Activated effector memory CD4-positive, alpha-beta T cell treated with anti-CD3 and anti-CD28 coated beads, Interleukin-2, amount 50 U/mL, for 16 hours (primary cell): ENCODE results near the gene FRMD4B.
"Not testable (repeated sequence)": the region's sequence is repeated elsewhere in the genome, so short reads cannot be mapped to it uniquely, and the experiment has no call there.

Source experiments
- DNase-seq: peaks from one replicate; pipeline ENCODE4 v3.0.0-alpha.2; 2020

FRMD4B gene

DNA sequence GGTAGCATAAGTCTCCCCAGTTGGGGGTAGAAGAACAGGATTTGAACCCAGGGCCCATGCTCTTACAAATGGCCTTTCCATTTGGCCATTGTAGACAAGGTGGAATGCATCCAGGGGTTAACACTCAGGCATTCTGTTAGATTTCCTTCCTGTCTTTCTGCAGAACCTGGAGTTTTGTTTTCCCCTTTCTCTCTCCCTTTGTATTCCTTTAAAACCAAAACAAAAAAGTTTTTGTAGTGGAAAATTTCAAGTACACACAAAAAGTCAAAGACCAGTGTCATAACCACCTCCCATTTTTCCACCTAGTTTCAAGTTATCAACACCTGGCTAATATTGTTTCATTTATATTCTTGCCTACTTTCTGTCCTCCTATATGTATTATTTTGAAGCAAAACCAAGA, 26.0 kb downstream of the FRMD4B start:
- DNase-seq, result no peak

DNA sequence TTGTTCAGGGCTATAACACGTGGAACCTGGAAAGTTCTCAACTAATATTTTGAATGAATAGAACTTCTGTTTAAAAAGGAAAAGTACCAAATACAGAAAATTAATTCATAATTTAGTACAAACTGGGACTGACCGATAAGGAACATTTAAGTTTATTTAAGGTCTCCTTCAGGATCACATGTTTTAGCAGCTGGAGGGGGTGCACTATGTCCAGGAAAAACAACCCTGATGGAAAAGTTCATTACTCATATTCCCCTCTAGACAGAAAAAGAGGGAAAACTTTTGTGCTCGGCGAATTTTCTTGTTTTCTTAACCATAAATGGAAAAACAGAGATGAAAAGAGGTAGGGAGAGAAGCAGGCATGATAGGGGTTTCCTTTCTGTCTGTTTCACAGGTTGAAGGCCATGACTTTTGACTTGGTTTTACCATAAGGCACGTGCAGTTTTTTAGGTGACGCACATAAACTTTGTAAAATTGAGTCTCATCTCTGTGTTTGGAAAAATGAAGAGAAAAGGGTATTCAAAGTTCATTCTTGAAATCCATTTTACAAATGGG, 26.5 kb downstream of the FRMD4B start:
- DNase-seq, result no peak

GRCh38 chr3:69357196-69357595, 28.7 kb downstream of the FRMD4B start:
- no peak for DNase-seq

GRCh38 chr3:69354948-69355347, 30.9 kb downstream of the FRMD4B start:
- no peak for DNase-seq

DNA sequence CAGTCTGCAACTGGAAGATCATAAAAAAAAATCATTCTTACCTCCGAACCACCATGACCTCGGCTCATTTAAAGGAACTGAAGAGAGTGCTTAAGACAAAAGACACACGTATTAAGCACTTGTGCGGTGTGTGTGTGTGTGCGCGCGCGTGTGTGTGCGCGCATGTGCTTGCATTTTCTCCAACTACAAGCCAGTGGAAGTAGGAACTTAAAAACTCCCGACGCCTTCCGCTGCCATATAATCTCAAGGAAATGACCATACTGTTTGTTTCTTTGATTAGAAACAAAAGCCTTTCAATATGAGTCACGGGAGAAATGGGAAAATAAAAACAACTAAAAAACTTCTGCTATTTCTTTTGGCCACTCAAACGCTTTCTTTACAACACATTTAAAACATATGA, 32.4 kb downstream of the FRMD4B start:
- no peak for DNase-seq

GRCh38 chr3:69353088-69353478, 32.8 kb downstream of the FRMD4B start:
- no peak for DNase-seq

- no peak for DNase-seq
These were observed 33.4 kb downstream of the FRMD4B start for GRCh38 chr3:69352305-69353087.

DNA sequence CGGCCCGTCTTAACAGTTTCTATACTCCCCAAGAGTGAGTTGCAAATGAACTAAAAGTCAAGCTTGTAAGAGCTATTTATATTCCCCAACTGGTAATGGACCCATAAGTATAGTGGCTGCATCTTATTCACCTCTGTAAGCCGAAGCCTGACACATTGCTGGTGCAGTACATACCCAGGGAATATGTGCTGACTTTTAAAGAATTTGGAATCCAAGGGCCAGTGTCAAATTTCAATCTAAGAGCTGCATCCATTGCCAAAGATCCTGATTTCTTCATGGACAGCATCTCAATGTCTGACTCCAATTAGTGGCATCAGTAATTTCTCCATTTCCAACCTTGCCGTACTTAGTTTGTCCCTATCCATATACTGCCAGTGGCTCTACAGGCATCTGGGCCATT, 42.0 kb downstream of the FRMD4B start:
- no peak for DNase-seq

- no peak for DNase-seq
These were observed 43.8 kb downstream of the FRMD4B start for GRCh38 chr3:69342074-69342473.

GRCh38 chr3:69339760-69340159, 46.1 kb downstream of the FRMD4B start:
- DNase-seq, result no peak

DNA sequence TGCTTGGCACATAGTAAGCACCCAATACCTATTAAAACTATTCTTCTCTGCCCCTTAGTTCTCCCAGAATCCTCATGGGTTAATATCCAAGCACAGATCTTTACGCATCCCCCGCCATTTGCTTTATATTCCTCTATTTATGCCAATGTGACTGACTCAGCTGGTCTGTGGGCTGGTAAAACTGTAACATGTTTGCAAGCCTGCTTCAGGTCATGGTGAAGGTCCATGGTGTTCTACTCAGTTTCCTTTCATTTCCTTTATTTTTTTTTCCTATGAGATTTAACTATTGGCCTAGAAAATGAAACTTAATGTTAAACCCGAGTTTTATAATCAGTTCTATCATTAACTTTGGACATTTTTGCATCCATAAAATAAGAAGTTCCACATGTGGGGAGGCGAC, 47.0 kb downstream of the FRMD4B start:
- DNase-seq, result no peak

GRCh38 chr3:69332934-69333333, 53.0 kb downstream of the FRMD4B start:
- no peak for DNase-seq

GRCh38 chr3:69330891-69331400, 54.9 kb downstream of the FRMD4B start:
- DNase-seq, result no peak

- DNase-seq, result no peak
These were observed 56.0 kb downstream of the FRMD4B start for GRCh38 chr3:69329892-69330291.

DNA sequence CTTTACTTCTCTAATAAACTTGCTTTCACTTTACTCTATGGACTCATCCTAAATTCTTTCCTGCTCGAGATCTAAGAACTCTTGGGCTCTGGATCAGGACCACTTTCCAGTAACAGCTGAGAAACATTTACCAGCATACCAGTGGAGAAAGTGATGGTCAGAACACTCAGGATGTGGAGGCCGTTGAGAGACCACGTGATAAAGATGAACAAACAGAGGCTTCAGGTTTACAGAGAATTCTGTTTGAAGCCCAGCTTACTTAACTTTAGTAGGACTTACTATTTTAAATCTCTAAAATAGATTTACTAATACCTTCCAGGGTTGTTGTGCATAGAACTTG, 57.0 kb downstream of the FRMD4B start:
- DNase-seq, result no peak

DNA sequence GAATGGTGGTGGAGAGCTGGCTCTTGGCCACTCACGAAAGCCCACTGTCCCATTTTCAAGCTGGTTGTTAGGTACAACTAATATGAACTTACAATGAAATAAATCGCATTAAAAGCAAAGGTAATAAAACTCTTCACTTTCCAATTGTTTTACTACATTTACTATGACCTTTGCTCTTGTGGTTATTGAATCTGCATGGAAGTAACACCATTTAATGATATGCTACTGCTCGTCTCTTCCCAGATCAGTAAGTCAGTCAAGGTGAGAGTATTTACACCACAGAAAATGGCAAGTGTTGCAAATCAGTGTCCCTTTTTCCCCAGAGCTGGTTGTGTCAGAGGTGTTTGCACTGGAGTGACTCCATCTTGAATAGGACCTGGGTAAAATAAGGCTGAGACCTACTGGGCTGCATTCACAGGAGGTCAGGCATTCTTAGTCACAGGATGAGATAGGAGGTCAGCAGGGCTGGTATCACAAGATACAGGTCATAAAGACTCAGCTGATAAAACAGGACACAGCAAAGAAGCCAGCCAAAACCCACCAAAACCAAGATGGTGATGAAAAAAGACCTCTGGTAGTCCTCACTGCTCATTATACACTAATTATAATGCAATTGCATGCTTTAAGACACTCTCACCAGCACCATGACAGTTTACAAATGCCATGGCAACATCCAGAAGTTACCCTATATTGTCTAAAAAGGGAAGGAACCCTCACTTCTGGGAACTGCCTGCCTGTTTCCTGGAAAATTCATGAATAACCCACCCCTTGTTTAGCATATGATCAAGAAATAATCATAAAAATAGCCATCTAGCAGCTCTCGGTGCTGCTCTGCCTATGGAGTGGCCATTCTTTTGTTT, 57.6 kb downstream of the FRMD4B start:
- DNase-seq, result no peak

DNA sequence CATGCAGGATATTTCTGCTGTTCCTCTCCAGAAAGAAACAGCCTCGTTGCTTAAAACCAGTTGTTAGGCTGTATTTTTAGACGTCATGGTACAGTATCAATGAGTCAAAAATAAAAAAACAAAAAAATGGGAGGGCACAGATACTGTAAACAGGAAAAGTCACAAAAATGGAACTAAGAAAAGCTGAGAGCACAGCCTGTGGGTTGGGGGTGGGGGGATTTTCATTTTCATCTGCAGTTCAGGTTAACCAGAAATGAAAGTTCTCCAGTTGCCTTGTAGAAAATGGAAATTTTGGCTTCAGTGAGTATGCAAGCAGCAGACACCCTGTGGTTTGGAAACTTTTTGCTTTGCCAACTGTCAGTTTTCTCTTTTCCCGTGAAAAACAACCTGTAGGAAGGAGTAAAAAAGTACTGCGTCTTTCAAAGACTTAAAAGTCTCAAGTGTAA, 59.0 kb downstream of the FRMD4B start:
- peak; percentile 81 for DNase-seq

GRCh38 chr3:69325151-69325550, 60.7 kb downstream of the FRMD4B start:
- no peak for DNase-seq

- no peak for DNase-seq
These were observed 61.4 kb downstream of the FRMD4B start for GRCh38 chr3:69324362-69325025.

DNA sequence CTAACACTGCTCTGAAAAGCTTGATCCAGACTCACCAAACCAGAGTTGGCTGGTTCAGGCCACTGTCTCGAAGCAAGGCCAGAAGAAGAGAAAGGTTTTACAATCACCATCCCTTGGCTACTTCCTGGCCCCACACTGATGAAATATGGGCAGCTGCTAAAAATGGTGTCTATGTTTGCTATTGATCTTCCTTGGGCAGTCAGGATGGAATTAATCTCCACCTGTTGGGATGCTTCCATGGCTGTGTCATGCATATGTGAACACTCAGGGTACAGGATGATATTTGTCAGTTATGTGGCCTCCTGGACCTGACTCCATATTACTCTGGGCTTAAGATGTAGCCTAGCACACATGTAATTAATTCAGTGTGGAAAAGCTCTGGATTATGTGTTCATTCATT, 61.9 kb downstream of the FRMD4B start:
- no peak for DNase-seq

DNA sequence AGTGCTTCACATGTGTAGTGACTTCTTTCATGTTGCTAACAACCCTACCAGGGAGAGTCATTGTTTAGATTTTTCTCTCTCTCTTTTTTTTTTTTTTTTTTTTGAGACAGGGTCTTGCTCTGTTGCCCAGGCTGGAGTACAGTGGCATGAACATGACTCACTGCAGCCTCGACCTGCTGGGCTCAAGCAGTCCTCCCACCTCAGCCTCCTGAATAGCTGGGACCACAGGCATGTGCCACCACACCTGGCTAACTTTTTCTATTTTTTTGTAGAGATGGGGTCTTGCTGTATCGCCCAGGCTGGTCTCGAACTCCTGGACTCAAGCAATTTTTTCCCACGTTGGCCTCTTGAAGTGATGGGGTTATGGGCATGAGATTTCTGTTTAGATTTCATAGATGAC, 63.4 kb downstream of the FRMD4B start:
- DNase-seq, result not testable (repeated sequence)

DNA sequence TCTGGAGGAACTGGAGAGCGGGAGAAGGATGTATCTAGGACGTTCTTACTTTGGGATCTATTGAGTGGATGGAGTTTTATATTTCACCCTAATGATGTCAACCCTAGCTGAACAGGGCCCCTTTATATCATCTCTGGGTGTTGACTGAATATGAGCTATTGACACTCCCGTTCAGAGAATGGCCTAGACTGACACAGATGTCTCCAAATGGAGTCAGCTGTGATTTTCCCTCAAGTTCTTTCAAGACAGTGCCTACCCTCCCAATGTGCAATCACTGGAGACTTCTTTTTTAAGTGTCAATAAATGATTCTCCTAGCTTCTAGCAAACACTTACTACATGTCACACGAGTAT, 63.8 kb downstream of the FRMD4B start:
- DNase-seq, result no peak
